Right lobe of liver (tissue), 6 donors: Measurements from ENCODE around the gene ZEB1. TPM values are rescaled to one million over a fixed set of nuclear protein-coding genes. Genes with fewer than 3 reads are reported as not detected.

ENCODE experiments used
- ATAC-seq, 4 donors: fragments of 200-7000 bp; cut with Tn5 transposase; one replicate each; pipeline ENCODE4 v1.9.1; 2020; ENCODE audit warnings: mild to moderate bottlenecking in 4 of 4, moderate library complexity in 4 of 4
- DNase-seq, 3 donors: peaks; one replicate each; pipeline ENCODE4 v3.0.0-alpha.2; 2020
- H3K27ac ChIP-seq, 3 donors: fragments of 200-600 bp; one replicate each; pipeline ENCODE4 v1.8.0; 2022
- H3K27me3 ChIP-seq, 2 donors: fragments of 200-600 bp; one replicate each; pipeline ENCODE4 v1.8.0; 2022
- H3K36me3 ChIP-seq, 4 donors: fragments of 200-600 bp; sonication (generic) in 1 of 4; one replicate each; pipeline versions ENCODE4 v1.5.1 to v1.8.0; 2017 to 2022; ENCODE audit warnings: control low read depth in 1 of 4
- H3K4me1 ChIP-seq, 4 donors: fragments of 200-600 bp; sonication (generic) in 1 of 4; one replicate each; pipeline versions ENCODE4 v1.5.1 to v1.8.0; 2017 to 2022; ENCODE audit warnings: control low read depth in 1 of 4
- H3K4me3 ChIP-seq, 3 donors: fragments of 200-600 bp; one replicate each; pipeline ENCODE4 v1.8.0; 2022
- H3K9me3 ChIP-seq, 4 donors: fragments of 200-600 bp; sonication (generic) in 1 of 4; one replicate each; pipeline versions ENCODE4 v1.5.1 to v1.8.0; 2017 to 2022; ENCODE audit warnings: control low read depth in 1 of 4
- POLR2A ChIP-seq: fragments of 450-650 bp; IDR thresholded peaks from one replicate; pipeline ENCODE4 v1.6.1; 2017; ENCODE audit warnings: antibody characterized with exemption, mild to moderate bottlenecking
- WGBS: methylation state at CpG from one replicate; pipeline ENCODE4 v1.1.6; 2018; ENCODE audit warnings: low coverage, low lambda C conversion rate; ENCODE audit not compliant: insufficient coverage; ENCODE audit errors: missing lambda C conversion rate; 5-methylcytosine and 5-hydroxymethylcytosine counted together
- intact Hi-C, 2 donors: fragments of 100-400 bp; cut with DNase I; formaldehyde crosslinking; loops; one replicate each; pipeline versions ENCODE4 v1.11.2 to v1.14.1; 2022
- total RNA-seq, 6 experiments: library from RNA; depleted of rRNA in 2 of 6; stranded (reverse); fragments of >200 nt in 2 of 6; fragmentation: NEBNext Ultra II Directional in 3 of 6; extraction: Animal tissue kit (Norgen Biotek cat#: 25700) in 3 of 6; gene quantifications; one replicate each; pipeline versions ENCODE4 v1.1.0 to v1.2.4, GENCODE V29; 2016 to 2023
- TF ChIP-seq, protein P1 (sequence below), 4 donors: fragments of 200-600 bp in 3 of 4; fragments of 450-650 bp in 1 of 4; IDR thresholded peaks; one replicate each; pipeline versions ENCODE4 v1.5.1 to v1.8.0; 2016 to 2022; ENCODE audit warnings: antibody characterized with exemption in 4 of 4, mild to moderate bottlenecking in 2 of 4
- donor health status: DM: no; HTN: yes; CAD: no.
- donor health status: DM: no; HTN: no; CAD: no.
- donor health status: DM: no; HTN: no; CAD: no.
- donor health status: DM: no; HTN: yes; CAD: no.
- donor health status: DM: no; HTN: yes; CAD: no.

The ZEB1 gene
- total RNA-seq, 6 experiments from 2014 or later: 10.0 to 17.6 (median 13.6) TPM

DNA sequence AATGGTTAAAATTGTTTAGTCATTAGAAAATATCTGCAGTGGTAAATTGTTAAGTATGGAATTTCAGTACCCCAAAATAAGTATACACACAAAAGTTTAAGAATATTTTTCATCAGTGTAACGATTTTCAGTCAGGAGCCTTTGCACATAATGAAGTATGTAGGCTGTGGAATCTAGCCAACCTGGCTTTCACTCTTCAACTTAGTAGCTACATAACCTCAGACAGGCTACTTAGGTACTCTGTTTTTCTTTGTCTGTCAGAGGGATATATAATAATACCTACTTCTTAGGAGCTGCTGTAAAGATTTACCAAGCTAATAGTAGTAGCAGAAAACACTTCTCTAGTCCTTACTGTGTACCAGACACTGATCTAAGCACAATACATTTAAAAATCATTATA lies 137.5 kb downstream of the ZEB1 start:
- no peaks in the 10 kb centered on the region for H3K36me3 ChIP-seq
- DNase-seq (no peak), ATAC-seq (no peak)
- H3K27ac ChIP-seq: no peak overlapping the region
- WGBS: 86% methylated on average over 1 of the region's 1 CpG
- intact Hi-C loops: no loop called here
- H3K9me3 ChIP-seq: no peaks in the 10 kb centered on the region
- no peak overlapping the region for H3K4me3 ChIP-seq
- TF ChIP-seq, protein P1, sequence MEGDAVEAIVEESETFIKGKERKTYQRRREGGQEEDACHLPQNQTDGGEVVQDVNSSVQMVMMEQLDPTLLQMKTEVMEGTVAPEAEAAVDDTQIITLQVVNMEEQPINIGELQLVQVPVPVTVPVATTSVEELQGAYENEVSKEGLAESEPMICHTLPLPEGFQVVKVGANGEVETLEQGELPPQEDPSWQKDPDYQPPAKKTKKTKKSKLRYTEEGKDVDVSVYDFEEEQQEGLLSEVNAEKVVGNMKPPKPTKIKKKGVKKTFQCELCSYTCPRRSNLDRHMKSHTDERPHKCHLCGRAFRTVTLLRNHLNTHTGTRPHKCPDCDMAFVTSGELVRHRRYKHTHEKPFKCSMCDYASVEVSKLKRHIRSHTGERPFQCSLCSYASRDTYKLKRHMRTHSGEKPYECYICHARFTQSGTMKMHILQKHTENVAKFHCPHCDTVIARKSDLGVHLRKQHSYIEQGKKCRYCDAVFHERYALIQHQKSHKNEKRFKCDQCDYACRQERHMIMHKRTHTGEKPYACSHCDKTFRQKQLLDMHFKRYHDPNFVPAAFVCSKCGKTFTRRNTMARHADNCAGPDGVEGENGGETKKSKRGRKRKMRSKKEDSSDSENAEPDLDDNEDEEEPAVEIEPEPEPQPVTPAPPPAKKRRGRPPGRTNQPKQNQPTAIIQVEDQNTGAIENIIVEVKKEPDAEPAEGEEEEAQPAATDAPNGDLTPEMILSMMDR (IDR thresholded peaks at IDR 0.05): no peak
- no peak for TF ChIP-seq POLR2A
- no peaks in the 10 kb centered on the region for H3K27me3 ChIP-seq
- no peaks in the 10 kb centered on the region for H3K4me1 ChIP-seq

DNA sequence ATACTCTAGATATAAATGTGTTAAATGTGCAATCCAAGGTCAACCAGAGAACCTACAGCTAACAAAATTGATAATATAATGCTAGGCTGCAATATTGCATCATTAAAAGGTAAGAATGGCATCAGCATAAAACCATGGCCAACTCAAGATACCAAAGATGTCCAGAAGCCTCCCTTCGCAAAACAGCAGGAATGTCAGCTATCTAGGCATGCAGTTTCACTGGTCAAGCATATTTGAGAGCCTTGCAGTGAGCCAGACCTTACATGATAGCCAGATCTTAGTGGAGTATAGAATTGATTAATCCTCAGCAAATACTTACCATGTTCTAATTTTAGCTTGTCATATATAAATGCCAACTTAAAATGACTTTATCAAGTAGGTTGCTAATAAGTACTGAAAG lies 138.8 kb downstream of the ZEB1 start:
- Histone ChIP-seq H3K27ac (no peak overlapping the region), H3K27me3 (no peaks in the 10 kb centered on the region), H3K9me3 (no peaks in the 10 kb centered on the region), H3K4me1 (no peaks in the 10 kb centered on the region), H3K36me3 (no peaks in the 10 kb centered on the region), H3K4me3 (no peak overlapping the region)
- ATAC-seq (no peak), DNase-seq (no peak)
- intact Hi-C loops: no loop called here
- WGBS: 92% methylated on average over 1 of the region's 1 CpG
- TF ChIP-seq POLR2A: no peak
- TF ChIP-seq, protein P1 (IDR thresholded peaks at IDR 0.05): no peak

DNA sequence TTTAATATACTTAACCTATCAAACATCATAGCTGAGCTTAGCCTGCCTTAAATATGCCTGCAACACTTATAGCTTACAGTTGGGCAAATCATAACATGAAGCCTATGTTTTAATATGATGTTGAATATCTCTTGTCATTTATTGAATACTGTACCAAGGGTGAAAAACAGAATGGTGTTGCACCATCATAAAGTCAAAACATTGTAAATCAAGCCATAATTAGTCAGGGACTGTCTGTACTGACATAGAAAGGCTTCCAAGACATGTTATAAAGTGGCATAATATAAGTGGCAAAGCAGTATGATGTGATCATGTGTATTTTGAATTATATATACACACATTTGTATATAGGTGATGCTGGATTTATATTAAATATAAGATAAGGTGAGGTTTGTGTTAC lies 140.0 kb downstream of the ZEB1 start:
- no peaks in the 10 kb centered on the region for H3K27me3 ChIP-seq
- no peak for DNase-seq
- H3K9me3 ChIP-seq: no peaks in the 10 kb centered on the region
- H3K4me1 ChIP-seq: no peaks in the 10 kb centered on the region
- no peak for ATAC-seq
- no peak overlapping the region for H3K4me3 ChIP-seq
- TF ChIP-seq, protein P1 (IDR thresholded peaks at IDR 0.05): no peak
- no peak for TF ChIP-seq POLR2A
- intact Hi-C loops: no loop called here
- no peak overlapping the region for H3K27ac ChIP-seq
- no peaks in the 10 kb centered on the region for H3K36me3 ChIP-seq

DNA sequence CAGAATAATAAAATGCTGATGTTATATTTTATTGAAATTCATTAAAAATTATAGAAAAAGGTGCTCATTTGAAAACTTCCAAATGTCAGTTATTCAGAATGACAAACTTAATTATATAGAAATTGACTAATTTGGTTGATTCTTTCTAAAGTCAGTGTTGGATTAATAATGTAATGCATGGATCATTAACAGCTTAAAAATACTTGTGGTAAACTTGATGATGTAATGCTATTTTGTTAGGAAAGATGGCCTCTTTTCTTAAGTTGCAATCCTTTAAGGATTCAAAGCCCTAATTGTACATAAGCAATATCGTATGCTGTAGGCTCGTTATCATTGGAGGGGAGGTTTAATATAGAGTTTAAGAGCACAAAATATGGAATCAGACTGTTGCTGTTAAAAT lies 141.2 kb downstream of the ZEB1 start:
- no peak for ATAC-seq
- Histone ChIP-seq H3K27ac (no peak overlapping the region), H3K9me3 (no peaks in the 10 kb centered on the region), H3K27me3 (no peaks in the 10 kb centered on the region), H3K4me1 (no peaks in the 10 kb centered on the region), H3K4me3 (no peak overlapping the region), H3K36me3 (no peaks in the 10 kb centered on the region)
- 89% methylated on average over 2 of the region's 2 CpGs for WGBS
- DNase-seq: no peak
- no peak for TF ChIP-seq POLR2A
- TF ChIP-seq, protein P1 (IDR thresholded peaks at IDR 0.05): no peak
- intact Hi-C loops: no loop called here

DNA sequence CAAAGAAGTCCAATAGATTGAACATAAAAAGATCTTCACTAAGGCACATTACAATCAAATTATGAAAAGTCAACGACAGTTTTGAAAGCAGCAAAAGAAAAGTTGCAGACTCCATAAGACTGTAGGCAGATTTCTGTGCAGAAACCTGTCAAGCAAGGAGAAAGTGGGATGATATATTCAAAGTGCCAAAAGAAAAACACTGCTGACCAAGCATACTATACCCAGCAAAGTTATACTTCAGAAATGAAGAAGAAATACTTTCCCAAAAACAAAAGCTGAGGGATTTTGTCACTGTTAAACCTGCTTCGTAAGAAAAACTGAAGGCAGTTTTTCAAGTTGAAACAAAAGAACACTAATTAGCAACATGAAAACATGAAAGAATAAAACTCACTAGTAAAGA lies 145.5 kb downstream of the ZEB1 start:
- H3K4me1 ChIP-seq: peaks cover 0 to 10% (median 0%) of the 10 kb centered on the region in 4 donors
- no peaks in the 10 kb centered on the region for H3K9me3 ChIP-seq
- intact Hi-C loops: no loop called here
- H3K36me3 ChIP-seq: no peaks in the 10 kb centered on the region
- TF ChIP-seq, protein P1 (IDR thresholded peaks at IDR 0.05): no peak
- TF ChIP-seq POLR2A: no peak
- no peak overlapping the region for H3K27ac ChIP-seq
- 88% methylated on average over 2 of the region's 2 CpGs for WGBS
- DNase-seq (no peak), ATAC-seq (no peak)
- no peak overlapping the region for H3K4me3 ChIP-seq
- H3K27me3 ChIP-seq: no peaks in the 10 kb centered on the region
